H1 (cell line): ENCODE results near the gene CFAP53. TPM values are rescaled to one million over a fixed set of nuclear protein-coding genes. Genes with fewer than 3 reads are reported as not detected.

Experiments used
- CTCF ChIA-PET: fragments of 300-600 bp; sonication (Branson Sonifier 250); formaldehyde crosslinking; loops from one replicate; lab custom pipeline; 2021; ENCODE audit not compliant: partially characterized antibody; lab: Charles Lee
- POLR2A ChIA-PET: fragments of 300-600 bp; sonication (Branson Sonifier 250); formaldehyde crosslinking; loops from one replicate; lab custom pipeline; 2021; ENCODE audit warnings: inconsistent platforms; ENCODE audit not compliant: partially characterized antibody; lab: Charles Lee
- DNase-seq, 2 experiments: peaks; one replicate each; pipeline versions ENCODE4 v3.0.0 to v3.0.0-alpha.2; 2010 to 2022; ENCODE audit warnings: low spot score in 2 of 2, low read depth in 1 of 2, mixed read lengths in 1 of 2
- FAIRE-seq: peaks from 2 replicates; lab custom pipeline; 2011; peaks lifted over from hg19 to GRCh38; lab: Jason Lieb, UNC
- H2AFZ ChIP-seq: 2 replicates; pipeline ENCODE4 v1.8.1; 2012; ENCODE audit warnings: low read length, inconsistent platforms
- H2AK5ac ChIP-seq: 2 replicates; pipeline ENCODE4 v1.6.1; 2013; ENCODE audit warnings: low read depth, low read length
- H2BK120ac ChIP-seq: replicated peaks from 2 replicates; pipeline ENCODE3; 2013; ENCODE audit warnings: low read depth, low read length, inconsistent platforms
- H2BK12ac ChIP-seq: 2 replicates; pipeline ENCODE4 v1.6.1; 2013; ENCODE audit warnings: low read depth, low read length
- H2BK15ac ChIP-seq: 2 replicates; pipeline ENCODE4 v1.6.1; 2013; ENCODE audit warnings: low read length
- H2BK20ac ChIP-seq: 2 replicates; pipeline ENCODE4 v1.6.1; 2013; ENCODE audit warnings: low read length
- H2BK5ac ChIP-seq: 2 replicates; pipeline ENCODE4 v1.6.1; 2013; ENCODE audit warnings: low read depth, low read length
- H3K14ac ChIP-seq: 2 replicates; pipeline ENCODE4 v1.6.1; 2013; ENCODE audit warnings: inconsistent platforms; ENCODE audit not compliant: insufficient read length
- H3K18ac ChIP-seq: 2 replicates; pipeline ENCODE4 v1.6.1; 2013; ENCODE audit warnings: low read length; ENCODE audit errors: extremely low read depth
- H3K23ac ChIP-seq: 2 replicates; pipeline ENCODE4 v1.6.1; 2013; ENCODE audit warnings: inconsistent platforms; ENCODE audit not compliant: insufficient read length
- H3K23me2 ChIP-seq: 2 replicates; pipeline ENCODE4 v1.6.1; 2013; ENCODE audit warnings: low read depth, low read length
- H3K27ac ChIP-seq: 2 replicates; pipeline ENCODE4 v1.6.1; 2011; ENCODE audit warnings: low read depth, low read length, inconsistent platforms
- H3K27me3 ChIP-seq, 4 experiments: replicated peaks in 1 of 4; 1 replicate in 1 of 4; 2 replicates in 3 of 4; pipeline versions ENCODE4 v1.6.1 to v1.8.1; 2011 to 2013; ENCODE audit warnings: low read length in 3 of 4, mild to moderate bottlenecking in 3 of 4, inconsistent platforms in 2 of 4, mixed read lengths in 2 of 4, moderate library complexity in 1 of 4; ENCODE audit not compliant: control insufficient read depth in 3 of 4, insufficient read depth in 3 of 4; ENCODE audit errors: extremely low read depth in 1 of 4
- H3K36me3 ChIP-seq, 4 experiments: 2 replicates each; pipeline versions ENCODE4 v1.6.1 to v1.8.1; 2011 to 2013; ENCODE audit warnings: mild to moderate bottlenecking in 4 of 4, low read length in 3 of 4, moderate library complexity in 2 of 4, control low read depth in 1 of 4, inconsistent platforms in 1 of 4; ENCODE audit not compliant: insufficient read depth in 4 of 4, control insufficient read depth in 2 of 4
- H3K4ac ChIP-seq: replicated peaks from 2 replicates; pipeline ENCODE3; 2013; ENCODE audit warnings: low read length, low read depth, mixed read lengths, inconsistent platforms; ENCODE audit not compliant: insufficient read length
- H3K4me1 ChIP-seq, 4 experiments: replicated peaks in 1 of 4; 1 replicate in 1 of 4; 2 replicates in 3 of 4; pipeline versions ENCODE4 v1.6.1 to v1.8.1; 2011 to 2013; ENCODE audit warnings: low read length in 3 of 4, inconsistent platforms in 2 of 4, mixed read lengths in 1 of 4; ENCODE audit not compliant: insufficient read depth in 4 of 4, control insufficient read depth in 3 of 4
- H3K4me2 ChIP-seq, 2 experiments: 2 replicates each; pipeline versions ENCODE4 v1.6.1 to v1.8.1; 2011 to 2013; ENCODE audit warnings: low read depth in 2 of 2, low read length in 2 of 2, control low read depth in 1 of 2, inconsistent platforms in 1 of 2, mild to moderate bottlenecking in 1 of 2; ENCODE audit not compliant: insufficient read depth in 1 of 2
- H3K4me3 ChIP-seq, 4 experiments: fragments of 200-600, 300-600 bp in 1 of 4; sonication (generic), shearing (Covaris generic), sonication (Bioruptor Twin) in 1 of 4; 2 replicates each; pipeline versions ENCODE4 v1.5.1 to v1.8.1; 2011 to 2016; ENCODE audit warnings: low read length in 4 of 4, low read depth in 3 of 4, control low read depth in 2 of 4, inconsistent platforms in 2 of 4, mild to moderate bottlenecking in 2 of 4, mixed read lengths in 1 of 4, moderate library complexity in 1 of 4; ENCODE audit not compliant: insufficient read depth in 2 of 4; ENCODE audit errors: extremely low read depth in 1 of 4
- H3K56ac ChIP-seq: replicated peaks from 2 replicates; pipeline ENCODE3; 2013; ENCODE audit warnings: low read depth, mild to moderate bottlenecking, mixed read lengths, low read length, inconsistent platforms; ENCODE audit not compliant: insufficient read length
- H3K79me1 ChIP-seq: 2 replicates; pipeline ENCODE4 v1.6.1; 2013; ENCODE audit warnings: low read depth, low read length, control low read depth
- H3K79me2 ChIP-seq, 2 experiments: 2 replicates each; pipeline versions ENCODE4 v1.6.1 to v1.8.1; 2012 to 2013; ENCODE audit warnings: low read length in 2 of 2, mild to moderate bottlenecking in 2 of 2, inconsistent platforms in 1 of 2; ENCODE audit not compliant: insufficient read depth in 2 of 2, control insufficient read depth in 1 of 2
- H3K9ac ChIP-seq, 4 experiments: replicated peaks in 1 of 4; 1 replicate in 1 of 4; 2 replicates in 3 of 4; pipeline versions ENCODE4 v1.6.1 to v1.8.1; 2011 to 2013; ENCODE audit warnings: low read depth in 3 of 4, low read length in 3 of 4, control low read depth in 2 of 4, mild to moderate bottlenecking in 2 of 4, moderate library complexity in 2 of 4, inconsistent platforms in 1 of 4; ENCODE audit errors: extremely low read depth in 1 of 4
- H3K9me3 ChIP-seq, 2 experiments: 2 replicates each; pipeline versions ENCODE4 v1.6.1 to v1.8.1; 2012 to 2013; ENCODE audit warnings: mild to moderate bottlenecking in 2 of 2, moderate library complexity in 2 of 2, control low read depth in 1 of 2, inconsistent platforms in 1 of 2, low read depth in 1 of 2, low read length in 1 of 2, mixed read lengths in 1 of 2; ENCODE audit not compliant: insufficient read depth in 2 of 2
- H4K20me1 ChIP-seq, 2 experiments: replicated peaks in 1 of 2; 2 replicates each; pipeline versions ENCODE3 to v1.8.1; 2011 to 2013; ENCODE audit warnings: inconsistent platforms in 2 of 2, low read length in 2 of 2, mild to moderate bottlenecking in 1 of 2; ENCODE audit not compliant: insufficient read depth in 2 of 2, control insufficient read depth in 1 of 2
- H4K5ac ChIP-seq: 2 replicates; pipeline ENCODE4 v1.6.1; 2013; ENCODE audit warnings: low read length, low read depth, mixed read lengths, inconsistent platforms; ENCODE audit not compliant: insufficient read length
- H4K8ac ChIP-seq: 2 replicates; pipeline ENCODE4 v1.8.0; 2013; ENCODE audit warnings: mild to moderate bottlenecking, moderate library complexity, low read length, inconsistent platforms; ENCODE audit not compliant: insufficient read depth; ENCODE audit errors: extremely low read depth
- H4K91ac ChIP-seq: replicated peaks from 2 replicates; pipeline ENCODE3; 2013; ENCODE audit warnings: low read length, mixed read lengths, inconsistent platforms; ENCODE audit not compliant: insufficient read length
- ASH2L ChIP-seq: fragments of 200-600, 300-600 bp; sonication (generic); IDR thresholded peaks from one replicate; pipeline ENCODE4 v1.7.1; 2017; ENCODE audit warnings: low read length
- CEBPB ChIP-seq: IDR thresholded peaks from 2 replicates; pipeline ENCODE4 v1.6.1; 2012; ENCODE audit warnings: low read depth, low read length
- CREB1 ChIP-seq: IDR thresholded peaks from 2 replicates; pipeline ENCODE4 v1.6.1; 2012; ENCODE audit warnings: inconsistent platforms
- EGR1 ChIP-seq: IDR thresholded peaks from 2 replicates; pipeline ENCODE4 v1.6.1; 2011; ENCODE audit warnings: low read depth, low read length, borderline replicate concordance
- JUN ChIP-seq: IDR thresholded peaks from 2 replicates; pipeline ENCODE4 v1.6.1; 2011; ENCODE audit warnings: low read depth, mild to moderate bottlenecking, improper control_type of control experiment, low read length
- KDM1A ChIP-seq: fragments of 200-600, 300-600 bp; sonication (generic); IDR thresholded peaks from 2 replicates; pipeline ENCODE4 v1.7.1; 2016; ENCODE audit warnings: mild to moderate bottlenecking, low read length, borderline replicate concordance
- MAFK ChIP-seq: IDR thresholded peaks from 2 replicates; pipeline ENCODE4 v1.6.1; 2012; ENCODE audit warnings: low read depth, mild to moderate bottlenecking, improper control_type of control experiment, low read length
- NRF1 ChIP-seq: IDR thresholded peaks from 2 replicates; pipeline ENCODE4 v1.6.1; 2011; ENCODE audit warnings: mild to moderate bottlenecking, low read depth, low read length, improper control_type of control experiment
- POLR2A ChIP-seq, 2 experiments: IDR thresholded peaks; 1 replicate in 1 of 2; 2 replicates in 1 of 2; pipeline ENCODE4 v1.6.1; 2011; ENCODE audit warnings: low read depth in 2 of 2, low read length in 2 of 2, mild to moderate bottlenecking in 2 of 2; ENCODE audit errors: control extremely low read depth in 1 of 2
- RFX5 ChIP-seq: IDR thresholded peaks from 2 replicates; pipeline ENCODE4 v1.6.1; 2011; ENCODE audit warnings: low read depth, low read length, improper control_type of control experiment, borderline replicate concordance
- SRF ChIP-seq: IDR thresholded peaks from 2 replicates; pipeline ENCODE4 v1.6.1; 2011; ENCODE audit warnings: mild to moderate bottlenecking, low read depth, low read length, moderate library complexity
- TEAD4 ChIP-seq: IDR thresholded peaks from 2 replicates; pipeline ENCODE4 v1.6.1; 2012; ENCODE audit warnings: low read depth, low read length, inconsistent platforms, mixed read lengths
- WGBS, 2 experiments: shearing (Covaris generic) in 1 of 2; methylation state at CpG; one replicate each; pipeline versions ENCODE4 v1.1.6 to v1.1.7; 2013 to 2015; ENCODE audit warnings: low lambda C conversion rate in 2 of 2, mixed read lengths in 2 of 2, inconsistent platforms in 1 of 2, low coverage in 1 of 2, missing lambda C conversion rate in 1 of 2; ENCODE audit not compliant: insufficient replicate concordance in 2 of 2, insufficient coverage in 1 of 2, insufficient read length in 1 of 2; ENCODE audit errors: extremely low coverage in 1 of 2, missing lambda C conversion rate in 1 of 2; 5-methylcytosine and 5-hydroxymethylcytosine counted together
- polyA plus RNA-seq, 7 experiments: library from polyadenylated mRNA; depleted of rRNA in 3 of 7; stranded (reverse) in 5 of 7; unstranded in 2 of 7; fragments of >200 nt in 5 of 7; fragments of 200-250 nt in 2 of 7; gene quantifications; 1 replicate in 5 of 7; 2 replicates in 1 of 7; 4 replicates in 1 of 7; pipeline versions ENCODE4 v1.2.1 to v1.2.3, GENCODE V29; 2011 to 2013; ENCODE audit warnings: missing spikeins in 2 of 7, mixed read lengths in 2 of 7
- total RNA-seq: library from RNA; stranded (reverse); fragmentation: NEBNext Ultra II Directional; extraction: Animal tissue kit (Norgen Biotek cat#: 25700); gene quantifications from 2 replicates; pipeline ENCODE4 v1.2.1, GENCODE V29; 2021

CFAP53 gene
- total and polyA plus RNA-seq, 2 of the 8 experiments (the other 6 are each of a cell fraction or from before 2014, with no cell fraction given) = 0.08 to 0.30 TPM

GRCh38 chr18:50183556-50183955 is 82.7 kb downstream of the CFAP53 start:
- POLR2A ChIA-PET = interaction anchor here (0.6 kb wide), 1 partner anchor 9 kb away, joined by 3 read pairs; no protein-coding TSS in a partner anchor
- no peak overlapping the region; a peak in 1 of 4 replicates for H3K4me2 ChIP-seq
- no peak overlapping the region for H3K23ac ChIP-seq

More at GRCh38 chr18:50183556-50183955, 82.7 kb downstream of the CFAP53 start:
- Histone ChIP-seq H3K4ac (no peak overlapping the region), H3K27me3 (no peaks in the 10 kb centered on the region), H2BK5ac (no peak overlapping the region), H4K20me1 (no peaks in the 10 kb centered on the region), H3K9me3 (no peaks in the 10 kb centered on the region), H2BK20ac (no peak overlapping the region), H4K91ac (no peak overlapping the region), H3K9ac (no peak overlapping the region), H2BK12ac (no peak overlapping the region), H2AK5ac (no peak overlapping the region), H3K79me2 (no peaks in the 10 kb centered on the region), H2AFZ (0 out of 2 replicates have a peak overlapping the region, but pooled peaks have one; percentile 43), H3K4me3 (no peak overlapping the region), H3K56ac (no peak overlapping the region), H2BK15ac (no peak overlapping the region), H3K27ac (no peak overlapping the region), H3K14ac (no peak overlapping the region), H3K18ac (no peak overlapping the region), H3K36me3 (no peaks in the 10 kb centered on the region), H3K23me2 (no peaks in the 10 kb centered on the region), H4K8ac (no peak overlapping the region), H4K5ac (no peak overlapping the region), H2BK120ac (no peak overlapping the region), H3K79me1 (no peaks in the 10 kb centered on the region), H3K4me1 (no peaks in the 10 kb centered on the region)
- CTCF ChIA-PET = interaction anchor here (0.6 kb wide), 1 partner anchor 202 kb away, joined by 4 read pairs; no protein-coding TSS in a partner anchor
- DNase-seq (no peak), FAIRE-seq (peak; percentile 55)
- WGBS, 2 experiments = 70% methylated on average over 5 of the region's 5 CpGs; no CpG with 5 or more reads in 1 of the 2 experiments
- TF ChIP-seq EGR1 (no peak), SRF (no peak), TEAD4 (no peak), JUN (no peak), RFX5 (no peak), KDM1A (no peak), MAFK (no peak), CREB1 (no peak), CEBPB (no peak), ASH2L (no peak), NRF1 (no peak), POLR2A (IDR thresholded peaks at IDR 0.05; ENCODE audit: control extremely low read depth in 1 of 2, low read depth in 2 of 2, low read length in 2 of 2) (no peak)
